MCF 10A (cell line): ENCODE data around the gene NUDC. TPM values are rescaled to one million over a fixed set of nuclear protein-coding genes. Genes with fewer than 3 reads are reported as not detected.

Experiments
- BruUV-seq: library from RNA; stranded (reverse); fragments of 400-500 nt; replicated peaks from 2 replicates; lab custom pipeline; 2021; lab: Mats Ljungman, UMichigan
- CTCF ChIA-PET: fragments of 300-600 bp; sonication (Branson Sonifier 250); formaldehyde crosslinking; extraction: SDS; loops from one replicate; lab custom pipeline; 2021; ENCODE audit warnings: antibody characterized with exemption, inconsistent platforms; lab: Yijun Ruan, JAX
- POLR2A ChIA-PET: fragments of 300-600, 350-650 bp; sonication (Branson Sonifier 250); formaldehyde crosslinking; extraction: SDS; loops from one replicate; lab custom pipeline; 2020; ENCODE audit warnings: antibody characterized with exemption, inconsistent platforms; lab: Yijun Ruan, JAX
- DNase-seq: peaks from one replicate; pipeline ENCODE4 v3.0.0-alpha.2; 2018; ENCODE audit not compliant: unreplicated experiment
- H3K27ac Mint-ChIP-seq: one replicate; pipeline ENCODE4 v1.8.0; 2022; ENCODE audit warnings: mild to moderate bottlenecking, low read depth, mixed read lengths; ENCODE audit not compliant: unreplicated experiment
- H3K27me3 Mint-ChIP-seq: one replicate; pipeline ENCODE4 v1.8.0; 2022; ENCODE audit warnings: mixed read lengths; ENCODE audit not compliant: insufficient read depth, unreplicated experiment
- H3K36me3 Mint-ChIP-seq: one replicate; pipeline ENCODE4 v1.8.0; 2022; ENCODE audit warnings: mild to moderate bottlenecking, moderate library complexity, mixed read lengths; ENCODE audit not compliant: insufficient read depth, unreplicated experiment
- H3K4me1 Mint-ChIP-seq: one replicate; pipeline ENCODE4 v1.8.0; 2022; ENCODE audit warnings: mixed read lengths; ENCODE audit not compliant: insufficient read depth, unreplicated experiment
- H3K4me3 Mint-ChIP-seq: one replicate; pipeline ENCODE4 v1.8.0; 2022; ENCODE audit warnings: mild to moderate bottlenecking, moderate library complexity, mixed read lengths; ENCODE audit not compliant: unreplicated experiment
- H3K9me3 Mint-ChIP-seq: one replicate; pipeline ENCODE4 v1.8.0; 2022; ENCODE audit warnings: mixed read lengths; ENCODE audit not compliant: unreplicated experiment
- intact Hi-C: fragments of 100-400 bp; cut with micrococcal nuclease; formaldehyde crosslinking; loops from 2 replicates; pipeline ENCODE4 v1.14.1; 2022
- total RNA-seq: library from RNA; stranded (reverse); gene quantifications from 2 replicates; pipeline ENCODE4 v1.2.3, GENCODE V29; 2022
- TF ChIP-seq, protein P1 (sequence below): fragments of 200-600 bp; IDR thresholded peaks from one replicate; pipeline ENCODE4 v1.8.0; 2022; ENCODE audit warnings: antibody characterized with exemption, mild to moderate bottlenecking; ENCODE audit not compliant: unreplicated experiment

NUDC gene
- total RNA-seq, 1 experiment from 2014 or later: 106 TPM

DNA sequence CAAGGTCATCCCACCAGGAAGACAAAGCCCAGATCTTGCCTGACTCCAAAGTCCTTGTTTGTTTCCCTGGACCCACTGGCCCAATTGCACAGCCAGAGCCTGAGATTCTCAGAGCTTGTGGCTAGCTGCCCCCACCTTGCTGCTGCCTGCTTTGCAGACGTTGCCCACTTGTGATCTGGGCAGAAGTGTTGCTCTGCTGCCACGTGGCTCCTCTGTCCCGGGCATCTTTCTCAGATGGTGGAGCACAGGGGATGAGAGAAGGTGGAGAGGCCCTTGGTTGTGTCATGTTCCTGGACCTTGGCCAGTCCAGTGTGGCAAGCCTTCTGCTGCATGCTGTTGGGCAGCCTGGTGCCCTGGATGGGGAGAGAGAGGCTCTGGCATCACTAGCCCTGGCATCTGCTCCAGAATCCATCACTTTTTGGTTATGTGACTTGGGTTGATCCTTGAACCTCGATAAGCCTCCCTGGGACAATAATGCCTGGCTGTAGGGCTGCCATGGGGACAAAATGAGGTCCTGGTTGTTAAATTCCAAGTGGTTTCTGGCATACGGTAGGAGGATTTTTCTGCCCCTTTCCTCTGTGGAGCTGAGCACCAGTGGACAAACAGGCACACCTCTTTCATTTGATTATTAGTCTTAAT, 6.2 kb upstream of the NUDC start:
- Mint-ChIP-seq H3K27ac (no peak overlapping the region), H3K36me3 (no peaks in the 10 kb centered on the region), H3K4me3 (no peak overlapping the region), H3K4me1 (no peaks in the 10 kb centered on the region), H3K9me3 (no peaks in the 10 kb centered on the region), H3K27me3 (no peaks in the 10 kb centered on the region)
- intact Hi-C loops: no loop called here
- DNase-seq: peak; percentile 48
- POLR2A ChIA-PET: interaction anchor here (2.2 kb wide), 1 partner anchor 15 kb away, joined by 12 read pairs; the partner anchor contains the start of gene GPATCH3
- CTCF ChIA-PET: interaction anchor here (0.7 kb wide), 1 partner anchor 63 kb away, joined by 3 read pairs; no protein-coding TSS in a partner anchor
- TF ChIP-seq, protein P1, sequence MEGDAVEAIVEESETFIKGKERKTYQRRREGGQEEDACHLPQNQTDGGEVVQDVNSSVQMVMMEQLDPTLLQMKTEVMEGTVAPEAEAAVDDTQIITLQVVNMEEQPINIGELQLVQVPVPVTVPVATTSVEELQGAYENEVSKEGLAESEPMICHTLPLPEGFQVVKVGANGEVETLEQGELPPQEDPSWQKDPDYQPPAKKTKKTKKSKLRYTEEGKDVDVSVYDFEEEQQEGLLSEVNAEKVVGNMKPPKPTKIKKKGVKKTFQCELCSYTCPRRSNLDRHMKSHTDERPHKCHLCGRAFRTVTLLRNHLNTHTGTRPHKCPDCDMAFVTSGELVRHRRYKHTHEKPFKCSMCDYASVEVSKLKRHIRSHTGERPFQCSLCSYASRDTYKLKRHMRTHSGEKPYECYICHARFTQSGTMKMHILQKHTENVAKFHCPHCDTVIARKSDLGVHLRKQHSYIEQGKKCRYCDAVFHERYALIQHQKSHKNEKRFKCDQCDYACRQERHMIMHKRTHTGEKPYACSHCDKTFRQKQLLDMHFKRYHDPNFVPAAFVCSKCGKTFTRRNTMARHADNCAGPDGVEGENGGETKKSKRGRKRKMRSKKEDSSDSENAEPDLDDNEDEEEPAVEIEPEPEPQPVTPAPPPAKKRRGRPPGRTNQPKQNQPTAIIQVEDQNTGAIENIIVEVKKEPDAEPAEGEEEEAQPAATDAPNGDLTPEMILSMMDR: no peak
- BruUV-seq: no TSS peak

DNA sequence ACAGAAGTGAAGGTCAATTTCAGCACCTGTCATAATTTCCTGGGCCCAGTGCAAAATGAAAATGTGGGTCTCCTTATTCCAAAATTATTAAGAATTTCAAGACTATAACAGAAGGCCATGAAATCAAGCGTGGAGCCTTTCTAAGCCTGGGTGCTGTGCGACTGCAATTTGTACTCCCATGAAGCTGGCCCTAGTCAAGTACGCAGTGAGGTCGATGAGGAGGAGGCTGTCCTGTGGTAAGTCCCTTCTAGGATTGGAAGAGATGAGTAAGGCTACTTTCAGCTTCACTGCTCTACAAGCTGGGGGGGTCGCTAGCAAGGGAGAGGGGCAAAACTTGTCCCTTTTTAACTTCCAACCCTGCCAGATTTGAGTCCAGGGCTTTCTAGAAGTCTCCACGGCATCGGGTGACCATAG, 410 bp upstream of the NUDC start:
- TF ChIP-seq, protein P1: no peak
- no peak for DNase-seq
- no peaks in the 10 kb centered on the region for H3K9me3 Mint-ChIP-seq
- H3K27me3 Mint-ChIP-seq: no peaks in the 10 kb centered on the region
- H3K36me3 Mint-ChIP-seq: peaks cover 13% of the 10 kb centered on the region
- ChIA-PET CTCF (interaction anchor here (0.6 to 0.7 kb wide), 2 partner anchors 16 to 407 kb away, joined by 3 to 4 read pairs; no protein-coding TSS in a partner anchor), POLR2A (interaction anchor here (0.6 to 2.6 kb wide), 16 partner anchors 8 to 1106 kb away, joined by 3 to 20 read pairs (median 4); partner anchors contain the start of genes GPATCH3, GPN2, KDF1 and TRNP1)
- intact Hi-C loops: loop anchor here (2.0 kb wide), 1 partner anchor 14 kb away; no protein-coding TSS in a partner anchor
- BruUV-seq: no TSS peak
- peak overlapping the region; percentile 97 for H3K27ac Mint-ChIP-seq
- H3K4me3 Mint-ChIP-seq: peak overlapping the region; percentile 98
- peaks cover 17% of the 10 kb centered on the region for H3K4me1 Mint-ChIP-seq

DNA sequence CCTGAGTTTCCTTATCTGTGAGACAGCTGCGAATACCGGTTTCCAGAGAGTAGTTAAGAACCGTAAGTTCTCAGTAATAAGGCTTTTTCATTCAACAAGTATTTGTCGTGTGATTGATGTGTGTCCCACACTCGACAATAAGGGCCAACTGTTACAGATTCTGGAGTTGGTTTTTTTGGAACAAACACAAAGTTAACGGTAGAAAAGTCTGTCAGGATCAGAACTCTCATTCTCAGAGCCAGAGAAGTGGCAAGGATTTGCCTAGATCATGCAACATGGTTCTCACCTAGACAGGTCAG, 837 bp downstream of the NUDC start:
- intact Hi-C loops: no loop called here
- H3K36me3 Mint-ChIP-seq: peaks cover 24% of the 10 kb centered on the region
- TSS peak; percentile 62 for BruUV-seq

DNA sequence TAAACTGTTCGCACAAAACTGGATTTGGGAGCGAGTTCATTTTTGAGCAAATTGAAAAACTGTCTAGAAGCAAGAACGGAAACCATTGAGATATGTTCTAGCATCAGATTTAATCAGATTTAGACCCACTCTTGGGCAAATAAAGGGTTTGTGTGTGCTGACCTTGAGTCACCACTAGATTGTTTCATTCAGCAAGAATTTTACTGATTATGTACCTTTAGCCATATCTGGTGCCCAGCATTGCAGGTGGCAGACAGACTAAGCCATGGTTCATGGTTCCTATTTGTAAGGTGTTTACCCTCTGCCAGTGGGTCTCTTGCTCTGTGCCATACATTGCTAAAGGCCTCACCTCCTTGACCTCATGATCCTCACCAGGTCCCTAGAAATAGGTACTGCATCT, 1.4 kb downstream of the NUDC start:
- no TSS peak for BruUV-seq
- Mint-ChIP-seq H3K36me3 (peaks cover 30% of the 10 kb centered on the region), H3K4me3 (peak overlapping the region; percentile 98), H3K4me1 (peaks cover 17% of the 10 kb centered on the region), H3K27me3 (no peaks in the 10 kb centered on the region), H3K9me3 (no peaks in the 10 kb centered on the region), H3K27ac (peak overlapping the region; percentile 97)
- DNase-seq: no peak
- ChIA-PET CTCF (interaction anchor here (0.6 to 1.2 kb wide), 2 partner anchors 15 to 75 kb away, joined by 3 read pairs; no protein-coding TSS in a partner anchor), POLR2A (interaction anchor here (0.7 to 2.6 kb wide), 4 partner anchors 23 to 39 kb away, joined by 3 to 16 read pairs (median 10); partner anchors contain the start of genes GPATCH3, GPN2 and KDF1)
- intact Hi-C loops: no loop called here
- TF ChIP-seq, protein P1: no peak

More for the DNA sequence above, 837 bp downstream of the NUDC start:
- Mint-ChIP-seq H3K4me3 (peak overlapping the region; percentile 98), H3K27me3 (no peaks in the 10 kb centered on the region), H3K9me3 (no peaks in the 10 kb centered on the region), H3K4me1 (peaks cover 17% of the 10 kb centered on the region), H3K27ac (peak overlapping the region; percentile 97)
- CTCF ChIA-PET: interaction anchor here (0.6 kb wide), 1 partner anchor 132 kb away, joined by 3 read pairs; no protein-coding TSS in a partner anchor
- TF ChIP-seq, protein P1: no peak
- POLR2A ChIA-PET: interaction anchor here (0.7 to 2.6 kb wide), 10 partner anchors 8 to 303 kb away, joined by 3 to 20 read pairs (median 4); partner anchors contain the start of genes GPATCH3, GPN2, KDF1 and TRNP1
- no peak for DNase-seq
